Activated CD4-positive, alpha-beta T cell treated with anti-CD3 and anti-CD28 coated beads, Interleukin-2, amount 50 U/mL, for 1 hour (primary cell): ENCODE measurements around the gene CYB5RL.
"Not testable (repeated sequence)": the region's sequence is repeated elsewhere in the genome, so short reads cannot be mapped to it uniquely, and the experiment has no call there.

ENCODE experiments used
- DNase-seq: peaks from one replicate; pipeline ENCODE4 v3.0.0-alpha.2; 2020

The CYB5RL gene

DNA sequence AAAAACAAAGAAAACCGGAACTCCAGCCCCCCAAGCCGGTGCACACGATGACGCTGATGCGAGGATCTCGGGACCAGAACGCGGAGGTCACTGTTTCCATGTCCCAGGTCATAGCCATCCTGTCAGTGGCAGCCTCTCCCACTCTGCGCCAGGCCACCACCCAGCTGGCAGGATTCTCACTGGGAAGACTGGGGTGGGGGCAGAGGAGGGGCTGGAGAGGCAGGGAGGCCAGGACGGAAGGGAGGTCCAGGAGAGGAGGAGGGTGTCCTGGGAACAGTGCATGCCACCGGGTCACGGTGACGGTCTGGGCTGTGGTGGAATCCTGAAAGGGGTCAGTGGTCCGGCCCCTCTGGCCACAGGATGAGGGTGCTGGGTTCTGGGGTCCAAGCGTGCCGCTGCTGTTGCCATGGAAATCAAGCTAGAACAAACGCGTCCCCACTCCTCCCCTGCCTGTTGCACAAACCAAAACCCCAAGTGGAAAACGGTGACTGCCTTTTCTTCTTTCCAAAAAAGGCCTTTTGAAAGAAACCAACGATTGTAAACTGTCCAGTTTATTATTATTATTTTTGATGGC, 26.2 kb upstream of the CYB5RL start:
- DNase-seq: no peak

DNA sequence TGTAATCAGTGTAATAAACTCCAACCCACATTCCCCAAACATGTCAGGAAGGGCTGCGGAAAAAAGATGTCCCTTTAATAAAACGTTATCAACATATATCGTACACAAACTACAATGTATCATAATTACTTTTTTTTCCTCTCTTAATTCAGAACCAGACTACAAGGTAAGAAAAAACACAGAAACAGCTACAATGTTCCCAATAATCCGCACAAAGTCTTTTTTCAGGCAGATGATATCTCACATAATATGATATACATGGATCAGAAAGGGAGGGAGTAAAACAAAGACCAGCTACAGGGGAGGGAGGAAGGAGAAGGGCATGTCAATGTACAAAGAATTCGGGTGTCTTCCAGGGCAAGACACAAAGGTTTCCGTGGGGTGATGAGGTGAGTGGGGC, 25.5 kb upstream of the CYB5RL start:
- no peak for DNase-seq

DNA sequence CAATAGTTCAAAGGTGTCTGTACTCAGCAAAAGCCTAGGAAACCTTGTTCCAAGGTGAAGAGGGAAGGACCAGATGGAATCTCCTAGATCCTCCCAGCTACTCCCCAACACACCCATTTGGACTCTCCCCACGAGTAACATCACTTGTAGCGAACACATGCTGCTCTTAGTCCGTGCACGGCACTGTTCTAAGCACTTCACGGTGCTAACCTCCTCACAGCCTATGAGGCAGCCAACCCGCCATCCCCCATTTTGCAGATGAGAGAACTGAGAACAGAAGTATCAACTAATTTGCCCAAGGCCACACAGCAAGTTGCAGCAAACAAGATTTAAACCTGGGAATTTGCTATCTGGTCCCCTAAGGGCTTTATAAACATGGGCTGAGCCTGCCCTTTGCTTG, 24.4 kb upstream of the CYB5RL start:
- no peak for DNase-seq

DNA sequence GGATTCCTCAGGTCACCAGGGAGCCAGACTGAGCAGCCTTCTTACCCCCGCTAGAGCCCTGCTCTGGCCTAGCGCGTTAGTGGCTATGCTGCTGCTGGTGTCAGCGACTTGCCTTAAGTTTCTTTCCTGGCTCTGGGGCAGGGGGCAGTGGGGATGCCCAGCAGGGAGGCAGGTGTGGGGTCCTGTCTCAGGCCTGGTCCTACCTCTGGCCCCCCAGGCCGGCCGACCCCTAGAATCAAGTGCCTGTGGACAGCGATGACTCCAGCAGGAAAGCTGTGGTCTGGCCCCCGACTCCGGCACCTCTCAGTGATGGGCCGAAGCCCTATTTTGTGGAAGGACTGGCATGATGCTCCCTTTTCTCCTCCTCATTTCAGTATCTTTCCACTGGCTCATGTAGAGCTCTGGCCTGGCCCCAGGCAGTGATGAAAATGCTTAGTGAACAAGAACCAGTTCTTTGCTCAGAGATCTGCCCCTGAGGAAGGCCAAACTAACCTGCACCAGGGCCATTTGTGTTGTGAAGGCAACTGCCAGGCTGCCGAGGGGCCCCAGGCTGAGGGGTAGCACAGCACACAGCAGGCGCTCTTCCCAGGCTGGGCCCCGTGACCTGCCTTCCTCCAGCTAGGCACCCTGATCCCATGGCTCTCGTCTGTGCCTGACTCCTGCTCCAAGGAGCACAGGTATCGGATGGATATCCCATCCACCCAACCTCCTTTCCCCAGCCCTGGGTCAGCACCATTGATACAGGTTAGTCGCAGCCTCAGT, 23.8 kb upstream of the CYB5RL start:
- DNase-seq: no peak

DNA sequence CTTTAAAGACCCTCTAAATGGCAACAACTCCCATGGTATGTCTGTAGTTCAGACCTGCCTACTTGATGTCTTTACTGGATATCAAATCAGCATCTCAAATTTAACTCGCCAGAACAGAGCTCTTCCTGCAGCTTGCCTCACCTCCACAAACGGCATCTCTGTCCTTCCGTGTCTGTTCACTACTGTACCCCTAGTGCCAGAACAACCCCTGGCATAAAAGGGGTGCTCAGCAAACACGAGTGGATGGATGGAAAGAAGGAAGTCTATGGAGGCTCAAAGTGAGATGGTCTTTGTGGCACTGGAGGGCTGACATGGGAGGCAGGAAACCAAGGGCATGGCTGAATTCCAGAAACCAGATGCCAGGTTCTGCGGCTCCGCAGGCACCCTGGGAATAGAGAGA, 22.9 kb upstream of the CYB5RL start:
- DNase-seq: no peak

DNA sequence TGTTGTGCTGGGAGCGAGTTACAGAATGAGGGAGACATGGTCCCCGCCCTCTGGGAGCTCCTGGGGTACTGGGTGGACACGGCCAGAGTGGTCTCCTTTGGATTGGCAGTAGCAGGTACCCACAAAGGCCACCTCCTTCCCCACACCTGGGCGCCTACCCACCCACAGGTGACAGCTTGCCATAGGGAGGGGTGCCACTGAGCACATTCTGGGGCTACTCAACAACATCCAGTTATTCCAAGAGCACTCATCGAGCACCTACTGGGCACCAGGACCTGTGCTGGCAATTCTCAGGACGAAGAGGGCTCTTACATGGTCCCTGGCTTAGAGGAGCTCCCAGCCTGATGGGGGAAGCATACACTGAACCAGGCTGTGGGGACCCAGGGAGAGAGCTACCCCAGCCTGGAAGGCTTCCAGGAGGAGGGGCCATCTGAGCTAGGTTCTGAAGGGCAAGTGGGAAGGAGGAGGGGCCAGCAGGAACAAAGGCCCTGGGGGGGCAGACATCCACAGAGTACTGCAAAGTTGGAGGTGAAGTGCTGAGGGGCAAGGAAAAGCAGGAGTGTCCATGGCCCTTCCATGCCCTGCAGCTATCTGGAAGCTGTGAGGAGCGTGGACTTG, 22.1 kb upstream of the CYB5RL start:
- no peak for DNase-seq

DNA sequence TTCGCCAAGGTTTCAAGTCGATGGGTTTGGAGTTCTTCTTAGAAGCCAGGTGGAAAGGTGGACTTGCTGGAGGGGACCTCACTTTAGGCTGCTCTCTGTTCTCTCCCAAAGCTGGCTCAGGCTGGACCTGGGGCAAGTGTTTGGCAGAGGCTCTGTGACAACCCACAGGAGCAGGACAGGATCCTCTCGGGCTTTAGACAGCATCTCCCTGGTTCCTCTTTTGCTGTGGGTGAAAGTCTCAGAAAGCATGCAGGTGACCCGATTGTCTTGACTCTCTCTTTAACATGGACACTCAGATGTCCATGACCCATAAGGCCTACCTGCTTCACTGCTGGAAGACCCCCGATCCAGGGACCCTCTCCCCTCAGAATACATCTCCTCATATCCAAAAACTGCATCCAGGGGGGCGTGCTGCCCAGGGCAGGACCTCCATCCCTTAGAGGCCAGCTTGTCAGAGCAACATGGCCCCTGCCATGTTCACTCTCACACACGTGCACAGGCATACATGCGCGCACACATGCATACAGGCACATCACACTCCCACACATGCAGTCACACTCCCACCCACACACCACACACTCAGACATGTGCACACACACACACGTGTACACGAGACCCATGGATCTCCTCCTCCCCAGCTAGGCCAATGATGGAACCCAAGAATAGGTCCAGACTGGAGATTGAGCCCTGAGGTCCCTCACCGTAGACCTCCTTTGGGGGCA, 21.4 kb upstream of the CYB5RL start:
- no peak for DNase-seq

DNA sequence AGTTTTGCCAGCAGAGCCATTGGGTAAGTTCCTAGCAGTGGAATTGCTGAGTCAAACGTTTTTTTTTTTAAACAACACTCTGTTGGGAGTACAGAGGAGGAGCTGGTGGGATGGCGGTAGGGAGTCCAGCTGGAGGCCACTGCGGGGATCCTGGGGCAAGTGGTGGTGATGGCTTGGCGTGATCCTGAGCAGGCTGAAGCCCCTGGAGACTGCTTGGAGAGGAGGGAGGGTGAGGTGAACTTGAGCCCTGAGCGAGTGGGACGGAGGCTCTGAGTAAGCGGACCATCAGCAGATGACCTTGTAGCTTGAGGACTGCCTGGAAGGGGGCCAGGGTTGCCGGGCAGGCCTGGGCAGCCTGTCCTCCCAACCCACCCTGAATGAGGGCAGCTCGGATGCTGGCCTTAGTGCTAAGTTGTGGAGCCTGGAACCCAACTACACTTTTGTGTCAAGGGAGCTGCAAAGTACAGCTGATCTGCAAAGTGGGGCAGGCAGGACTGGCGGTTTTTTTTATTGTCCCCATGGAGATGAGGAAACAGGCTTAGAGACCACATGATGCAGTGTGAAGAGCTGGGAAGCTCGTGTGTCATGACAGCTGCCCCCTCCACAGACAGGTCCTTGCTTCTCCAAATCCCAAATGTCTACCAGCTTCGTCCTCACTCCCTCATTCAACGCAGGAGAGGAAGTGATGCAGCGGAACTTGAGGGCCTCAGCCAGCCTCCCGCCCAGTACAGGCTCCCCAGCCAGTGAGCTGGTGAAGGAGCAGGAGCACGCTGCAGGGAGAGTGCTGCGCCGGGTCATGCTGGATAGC, 20.4 kb upstream of the CYB5RL start:
- DNase-seq: no peak

DNA sequence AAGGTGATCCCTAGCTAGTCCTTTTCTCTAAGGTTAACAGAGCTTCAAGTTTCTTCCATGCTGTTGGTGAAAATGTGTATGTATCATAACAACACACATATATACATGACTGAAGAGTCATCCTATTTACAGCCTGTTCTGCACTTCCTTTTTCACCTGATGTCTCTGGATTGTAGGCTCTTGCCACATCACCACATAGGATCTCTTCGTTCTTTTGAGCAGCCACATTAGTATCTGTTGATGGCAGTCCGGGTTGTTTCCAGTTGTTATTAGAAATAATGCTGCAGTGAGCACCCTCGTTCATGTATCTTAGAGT, 19.8 kb upstream of the CYB5RL start:
- DNase-seq: no peak

DNA sequence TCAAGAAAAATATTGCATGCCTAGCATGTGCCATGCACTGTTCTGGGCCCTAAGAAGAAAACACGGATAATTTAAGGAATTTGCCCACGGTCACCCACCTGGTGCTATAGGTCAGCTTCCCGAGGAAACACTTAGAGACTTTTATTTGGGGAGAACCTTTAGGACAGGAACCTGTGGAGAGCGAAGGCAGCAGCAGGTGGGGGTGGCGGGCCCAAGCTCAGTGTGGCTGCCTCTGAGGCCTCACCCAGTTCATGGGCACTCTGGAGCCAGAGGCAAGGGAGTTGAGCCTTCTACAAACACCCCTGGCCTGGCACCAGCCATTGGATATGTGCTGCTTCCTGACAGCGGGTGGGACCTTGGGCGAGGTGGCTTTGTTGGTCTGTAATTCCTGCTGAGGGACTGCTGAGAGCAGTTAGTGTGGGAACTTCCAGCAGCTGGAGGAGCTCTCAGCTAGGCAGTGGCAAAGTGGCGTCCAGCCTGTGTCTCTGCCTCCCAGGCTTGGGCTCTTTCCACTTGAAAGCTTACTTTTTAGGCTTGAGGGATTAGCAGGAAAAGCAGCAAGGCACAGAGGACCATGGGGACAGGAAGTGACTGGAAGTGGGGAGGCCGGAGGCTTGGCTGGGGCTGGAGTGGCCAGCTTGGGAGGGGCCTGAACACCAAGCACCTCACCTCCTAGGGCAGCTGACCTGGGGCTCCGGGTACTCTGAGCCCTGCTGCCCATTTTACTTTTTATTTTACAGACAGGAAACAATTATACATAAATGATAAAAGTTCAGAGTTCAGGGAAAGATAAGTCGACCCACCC, 19.3 kb upstream of the CYB5RL start:
- DNase-seq: no peak

DNA sequence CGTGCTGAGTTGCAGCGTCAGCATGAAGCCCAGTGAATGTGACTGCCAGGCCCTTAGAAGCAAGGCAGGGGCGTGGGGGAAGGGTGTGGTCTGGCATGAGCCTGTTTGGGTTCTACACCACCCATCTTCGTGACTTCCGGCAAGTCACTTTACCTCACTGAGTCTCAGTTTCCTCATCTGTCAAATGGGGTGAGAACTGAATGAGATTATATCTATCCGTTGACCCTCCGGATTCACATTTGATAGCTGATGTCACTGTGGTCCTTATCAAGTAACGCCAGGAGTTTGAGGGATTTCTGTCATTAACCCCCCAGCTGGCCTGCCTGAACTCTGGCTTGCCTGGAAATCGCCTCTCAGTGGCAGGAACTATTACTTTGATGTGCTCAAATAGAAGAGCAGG, 15.7 kb upstream of the CYB5RL start:
- no peak for DNase-seq

DNA sequence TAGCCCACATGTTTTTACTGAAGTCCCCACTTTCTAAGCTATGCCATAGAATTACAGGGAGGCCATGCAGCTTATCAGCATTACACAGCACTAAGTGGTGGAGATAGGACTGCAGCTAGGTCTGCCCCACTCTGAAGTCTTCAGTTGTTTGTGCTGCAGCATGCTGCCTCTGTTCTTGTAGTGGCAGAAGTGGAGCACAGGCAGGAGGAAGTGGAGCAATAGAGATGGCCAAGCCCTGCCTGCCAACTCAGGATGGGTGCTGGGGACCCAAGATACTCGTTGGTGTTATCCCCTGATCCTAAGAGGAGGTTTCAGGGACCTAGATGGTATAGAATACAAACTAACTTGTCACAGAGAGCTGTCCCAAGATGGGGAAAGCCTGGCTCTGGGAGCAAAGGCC, 13.0 kb upstream of the CYB5RL start:
- DNase-seq: no peak

DNA sequence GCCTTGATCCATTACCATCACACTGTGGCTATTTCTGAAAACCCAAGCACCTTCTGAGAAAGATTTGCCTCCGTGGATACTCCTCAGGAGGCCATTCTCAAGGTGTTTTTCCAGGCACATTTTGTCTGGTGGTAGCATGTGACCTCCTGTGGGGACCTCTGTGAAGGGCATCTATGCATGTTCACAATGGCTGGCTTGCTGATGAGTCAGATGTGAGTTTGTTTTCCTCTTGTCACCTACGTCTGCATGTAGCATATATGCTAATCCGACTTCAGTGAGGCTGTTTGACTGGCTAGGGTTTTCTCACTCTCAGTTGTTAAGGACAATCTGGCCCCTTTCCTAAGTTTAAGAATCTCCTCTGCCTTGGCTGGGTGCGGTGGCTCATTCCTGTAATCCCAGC, 8.1 kb upstream of the CYB5RL start:
- not testable (repeated sequence) for DNase-seq

DNA sequence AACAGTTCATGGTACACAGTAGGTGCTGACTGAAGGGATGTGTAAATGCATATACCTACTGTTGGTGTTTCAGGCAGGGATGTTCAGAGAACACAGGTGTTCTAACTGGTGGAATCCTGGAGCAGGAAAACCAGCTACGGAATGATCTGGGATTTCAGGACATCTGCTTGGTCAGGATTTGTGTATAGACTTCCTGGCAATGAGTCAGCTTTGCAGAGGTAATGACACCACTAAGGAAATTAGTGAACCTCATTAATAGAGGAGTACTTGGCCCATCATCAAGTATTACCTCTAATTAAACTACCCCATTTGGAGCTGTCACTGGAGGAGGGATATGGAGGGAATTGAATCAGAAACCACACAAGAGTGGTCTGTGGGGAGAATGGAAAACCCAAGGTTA, 7.5 kb upstream of the CYB5RL start:
- no peak for DNase-seq

DNA sequence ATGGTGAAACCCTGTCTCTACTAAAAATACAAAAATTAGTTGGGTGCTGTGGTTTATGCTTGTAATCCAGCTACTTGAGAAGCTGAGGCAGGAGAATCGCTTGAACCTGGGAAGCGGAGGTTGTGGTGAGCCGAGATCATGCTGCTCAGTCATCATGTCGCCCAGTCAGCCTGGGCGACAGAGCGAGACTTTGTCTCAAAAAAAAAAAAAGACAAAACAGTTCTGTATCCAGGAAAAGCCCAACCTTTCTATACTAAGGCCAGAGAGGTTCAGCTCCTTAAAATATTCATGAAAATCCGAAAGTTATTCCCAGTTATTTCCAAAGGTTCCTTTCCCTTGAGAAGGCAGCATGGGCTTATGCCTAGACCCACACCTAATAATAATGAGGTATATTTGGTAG, 4.4 kb upstream of the CYB5RL start:
- DNase-seq: no peak

DNA sequence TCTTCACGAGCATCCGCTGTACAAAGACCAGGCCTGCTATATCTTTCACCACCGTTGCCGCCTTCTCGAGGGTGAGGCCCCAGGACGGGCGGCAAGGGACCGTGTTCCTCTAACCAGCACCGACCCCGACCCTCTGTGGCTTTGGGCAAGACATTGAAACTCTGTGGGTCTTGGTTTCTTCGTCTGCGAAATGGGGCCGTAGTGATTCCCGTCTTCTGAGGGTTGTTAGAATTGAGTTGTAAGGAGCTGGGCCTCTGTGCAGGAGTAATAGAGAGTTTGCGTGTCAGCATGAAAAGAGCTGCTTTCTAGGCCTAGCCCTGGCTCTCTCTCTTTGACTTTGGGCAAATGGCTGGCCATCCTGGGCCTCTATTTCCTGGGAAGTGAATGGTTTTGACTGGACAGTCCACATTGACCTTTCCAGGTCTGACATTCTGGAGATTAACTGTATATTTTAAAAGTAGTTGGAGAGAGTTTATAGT, 728 bp upstream of the CYB5RL start:
- no peak for DNase-seq

DNA sequence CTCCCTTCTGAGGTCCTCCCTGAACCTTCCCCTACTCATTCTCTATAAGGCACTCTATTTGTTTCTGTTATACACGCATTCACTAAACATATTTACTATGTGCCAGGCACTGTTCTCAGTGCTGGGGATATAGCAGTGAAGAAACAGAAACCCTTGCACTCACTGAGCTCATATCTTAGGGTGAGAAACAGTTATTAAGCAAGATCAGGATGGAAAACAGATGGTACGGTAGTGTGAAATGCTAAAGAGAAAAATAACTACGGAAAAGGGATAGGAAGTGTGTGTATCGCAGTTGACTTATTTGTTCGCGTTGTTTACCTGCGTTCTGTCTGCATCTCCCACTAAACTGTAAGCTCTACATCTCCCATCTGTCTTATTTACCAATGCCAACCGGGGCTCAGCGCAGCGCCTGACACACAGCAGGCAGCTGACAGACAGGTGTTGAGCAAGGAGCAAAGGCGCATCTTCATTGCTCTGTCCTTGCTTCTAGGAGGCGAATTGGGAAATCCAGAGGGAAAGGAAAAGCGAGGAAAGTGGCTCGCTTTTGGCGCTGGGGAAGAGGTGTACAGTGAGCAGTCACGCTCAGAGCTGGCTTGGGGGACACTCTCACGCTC, 572 bp downstream of the CYB5RL start:
- DNase-seq: no peak

DNA sequence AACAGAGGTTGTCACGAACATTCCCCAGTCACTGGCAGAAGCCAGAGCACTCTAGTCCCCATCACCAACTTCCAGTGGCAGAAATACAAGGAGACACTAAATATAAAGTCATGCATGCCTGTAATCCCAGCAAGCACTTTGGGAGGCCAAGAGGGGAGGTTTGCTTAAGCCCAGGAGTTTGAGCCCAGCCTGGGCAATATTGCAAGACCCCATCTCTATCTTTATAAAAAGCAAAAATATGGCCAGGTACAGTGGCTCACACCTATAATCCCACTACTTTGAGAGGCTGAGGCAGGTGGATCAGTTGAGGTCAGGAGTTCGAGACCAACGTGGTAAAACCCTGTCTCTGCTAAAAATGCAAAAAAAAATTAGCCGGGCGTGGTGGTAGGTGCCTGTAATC, 6.4 kb downstream of the CYB5RL start:
- DNase-seq: no peak

DNA sequence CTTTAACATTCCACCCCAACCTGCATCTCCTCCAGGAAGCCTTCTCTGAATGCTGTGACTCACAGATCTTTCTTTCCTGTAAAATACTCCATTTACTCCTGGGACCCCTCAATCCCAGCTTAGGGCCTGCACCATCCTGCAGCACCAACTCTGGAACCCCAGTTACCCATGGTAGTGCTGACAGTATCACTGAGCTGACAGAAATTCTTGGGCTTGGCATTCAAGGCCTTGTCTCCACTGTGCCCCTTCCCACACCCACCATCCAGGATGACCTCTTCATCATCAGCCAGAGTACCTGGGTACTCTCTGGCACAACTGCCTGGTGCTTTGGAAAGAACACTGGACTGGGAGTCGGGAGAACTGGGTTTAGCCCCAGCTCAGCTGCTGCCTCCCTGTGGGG, 8.3 kb downstream of the CYB5RL start:
- no peak for DNase-seq

DNA sequence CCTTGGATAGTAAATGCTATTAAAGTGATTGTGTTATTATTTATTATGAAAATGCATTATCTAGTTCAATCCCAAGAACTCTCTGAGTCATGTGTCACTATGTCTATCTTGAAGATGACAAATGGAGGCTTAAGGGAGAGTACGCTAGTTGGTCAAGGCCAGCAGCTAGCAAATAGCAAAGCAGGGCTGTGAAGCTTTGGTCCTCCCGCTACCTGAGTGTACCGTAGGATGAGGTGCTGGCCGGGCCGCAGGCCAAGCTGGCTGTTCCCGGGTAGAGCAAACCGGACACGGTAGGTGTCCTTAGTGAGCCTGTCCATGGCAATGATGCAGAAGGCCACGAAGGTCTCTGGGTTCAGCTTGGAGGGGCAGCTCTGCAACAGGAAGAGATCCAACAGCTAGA, 9.3 kb downstream of the CYB5RL start:
- DNase-seq: no peak

DNA sequence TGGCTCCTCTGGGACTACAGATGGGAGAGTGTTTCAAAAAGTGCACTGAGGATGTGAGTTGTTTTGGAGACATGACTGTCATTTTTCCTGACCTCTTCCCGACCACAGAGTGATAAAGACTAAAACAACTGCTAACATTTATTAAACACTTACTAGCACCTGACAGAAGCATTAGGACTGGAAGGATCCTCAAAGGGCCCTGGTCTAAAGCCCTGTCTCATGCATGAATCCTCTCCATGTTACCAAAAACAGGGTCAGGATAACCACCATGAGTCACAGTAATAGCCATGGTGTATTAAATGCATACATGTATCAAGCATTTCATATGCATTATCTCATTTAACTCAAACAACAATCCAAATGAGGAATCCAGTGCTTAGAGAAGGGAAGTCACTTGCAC, 11.5 kb downstream of the CYB5RL start:
- DNase-seq: no peak

DNA sequence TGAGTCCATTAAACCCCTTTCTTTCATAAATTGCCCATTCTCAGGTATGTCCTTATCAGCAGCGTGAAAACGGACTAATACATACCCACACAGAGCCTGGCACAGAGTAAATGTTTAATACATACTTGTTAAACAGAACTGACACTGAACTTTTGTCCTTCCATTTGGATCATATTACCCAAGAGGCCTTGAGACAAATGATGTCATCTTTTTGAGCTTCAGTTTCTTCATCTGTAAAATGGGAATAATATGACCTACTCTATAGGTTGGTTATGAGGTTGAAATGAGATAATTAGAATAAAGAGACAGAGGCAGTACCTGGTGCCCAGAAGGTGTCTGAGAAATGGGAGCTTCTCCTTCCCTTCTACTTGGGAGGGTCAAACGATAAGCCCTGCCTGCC, 13.8 kb downstream of the CYB5RL start:
- no peak for DNase-seq
